Measurements from ENCODE around the gene MBLAC1. TPM values are rescaled to one million over a fixed set of nuclear protein-coding genes. Genes with fewer than 3 reads are reported as not detected.
A peak's percentile ranks its signal among the peaks of the same experiment; 100 is the strongest.

MBLAC1 gene
- total RNA-seq, 2 donors from 2014 or later: 2.1 to 5.3 TPM

- Histone ChIP-seq H3K4me3 (no peak overlapping the region), H3K27ac (no peak overlapping the region), H3K4me1 (no peaks in the 10 kb centered on the region), H3K27me3 (no peaks in the 10 kb centered on the region), H3K9me3 (no peaks in the 10 kb centered on the region), H3K36me3 (replicated peaks in 1 of 2; ENCODE audit: insufficient read depth in 1 of 2, low read depth in 2 of 2) (peaks cover 3 to 9% of the 10 kb centered on the region in 2 donors)
- no peak for ATAC-seq
- 80 to 90% methylated on average over 10 of the region's 13 CpGs for WGBS, 2 donors
- intact Hi-C loops (cut with DNase I): no loop called here
- no peak for DNase-seq
- TF ChIP-seq CTCF (IDR thresholded peaks at IDR 0.05) (no peak), POLR2A (IDR thresholded peaks at IDR 0.05) (no peak)
Observed at GRCh38 chr7:100111914-100112313, 14.9 kb upstream of the MBLAC1 start.

- TF ChIP-seq POLR2A (IDR thresholded peaks at IDR 0.05) (no peak), CTCF (IDR thresholded peaks at IDR 0.05) (no peak)
- 83 to 86% methylated on average over 7 of the region's 7 CpGs for WGBS, 2 donors
- ATAC-seq (no peak), DNase-seq (no peak)
- intact Hi-C loops (cut with DNase I): no loop called here
- H3K9me3 ChIP-seq: no peaks in the 10 kb centered on the region
- H3K36me3 ChIP-seq (replicated peaks in 1 of 2; ENCODE audit: insufficient read depth in 1 of 2, low read depth in 2 of 2): peaks cover 3% of the 10 kb centered on the region in 2 donors
- no peak overlapping the region for H3K4me3 ChIP-seq
- H3K4me1 ChIP-seq: peaks cover 12% of the 10 kb centered on the region
- no peaks in the 10 kb centered on the region for H3K27me3 ChIP-seq
- no peak overlapping the region for H3K27ac ChIP-seq
Observed at GRCh38 chr7:100115026-100115425, 11.7 kb upstream of the MBLAC1 start.

GRCh38 chr7:100118388-100119071 lies 8.2 kb upstream of the MBLAC1 start:
- peak overlapping the region; percentile 79 to 92 (median 87) for H3K27ac ChIP-seq
- no peak for TF ChIP-seq CTCF (IDR thresholded peaks at IDR 0.05)
- no peak for TF ChIP-seq POLR2A (IDR thresholded peaks at IDR 0.05)
- ATAC-seq: no peak
- peaks cover 0 to under 1% of the 10 kb centered on the region in 2 donors for H3K36me3 ChIP-seq (replicated peaks in 1 of 2; ENCODE audit: insufficient read depth in 1 of 2, low read depth in 2 of 2)
- H3K4me3 ChIP-seq: peak overlapping the region; percentile 65 to 73
- no peaks in the 10 kb centered on the region for H3K9me3 ChIP-seq
- peaks cover 19% of the 10 kb centered on the region for H3K4me1 ChIP-seq
- no peak for DNase-seq
- 17 to 28% methylated on average over 10 to 18 of the region's 18 CpGs for WGBS, 2 donors
- intact Hi-C loops (cut with DNase I): no loop called here
- no peaks in the 10 kb centered on the region for H3K27me3 ChIP-seq

GRCh38 chr7:100119072-100119969 lies 7.4 kb upstream of the MBLAC1 start, which contains the start of the genes CNPY4 and TAF6:
Gene CNPY4, plus strand, starts transcription at chr7:100119634. Its CDS starts 111 bp downstream, at chr7:100119745.
Gene TAF6, minus strand, starts transcription at chr7:100119358. Its CDS starts 5,149 bp downstream, at chr7:100114209.
- H3K27ac ChIP-seq: peak within 1 kb of the TSS; percentile 79 to 92 (median 87)
- intact Hi-C loops (cut with DNase I): no loop called here
- WGBS, 2 donors: 0 to 1% methylated on average over 27 to 49 of the region's 49 CpGs
- no peaks in the 10 kb centered on the region for H3K36me3 ChIP-seq (replicated peaks in 1 of 2; ENCODE audit: insufficient read depth in 1 of 2, low read depth in 2 of 2)
- H3K27me3 ChIP-seq: no peaks in the 10 kb centered on the region
- peak; percentile 95 to 97 (median 96) for DNase-seq
- no peaks in the 10 kb centered on the region for H3K9me3 ChIP-seq
- peaks cover 19% of the 10 kb centered on the region for H3K4me1 ChIP-seq
- ATAC-seq: peak; percentile 97
- peak within 1 kb of the TSS; percentile 65 to 73 for H3K4me3 ChIP-seq
- TF ChIP-seq CTCF (IDR thresholded peaks at IDR 0.05) (peak in 2 of 7 experiments; percentile 7 to 12), POLR2A (IDR thresholded peaks at IDR 0.05) (peak in 2 of 3 donors; percentile 80 to 81)
